GM12801 (cell line): ENCODE measurements around the gene TOP3B.

Experiments used
- CTCF ChIP-seq: IDR thresholded peaks from one replicate; pipeline ENCODE4 v1.5.1; 2011; ENCODE audit warnings: control low read depth; ENCODE audit not compliant: insufficient read length; ENCODE audit errors: extremely low read depth

TOP3B gene

GRCh38 chr22:21931056-21931455, 51.5 kb downstream of the TOP3B start:
- TF ChIP-seq CTCF: no peak

DNA sequence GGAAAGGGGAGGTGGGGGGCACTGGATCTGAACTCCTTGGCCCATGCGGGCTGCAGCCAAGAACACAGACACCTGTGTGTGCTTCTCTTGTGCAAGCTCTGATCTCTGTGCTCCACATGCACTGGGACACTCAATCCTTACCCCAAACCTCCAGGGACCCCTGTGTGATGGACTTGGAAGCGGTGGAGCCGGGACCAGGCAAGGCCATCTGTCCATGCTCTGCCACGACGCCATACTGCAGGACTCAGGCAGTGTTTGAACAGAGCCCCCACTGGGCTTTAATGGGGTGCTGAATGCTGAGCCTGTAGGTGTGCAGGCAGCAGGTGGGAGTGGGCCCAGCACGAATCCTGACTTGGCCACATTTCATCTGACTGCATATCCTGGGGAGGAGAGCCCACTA, 53.3 kb downstream of the TOP3B start:
- TF ChIP-seq CTCF: no peak

GRCh38 chr22:21928048-21928447, 54.5 kb downstream of the TOP3B start:
- no peak for TF ChIP-seq CTCF

DNA sequence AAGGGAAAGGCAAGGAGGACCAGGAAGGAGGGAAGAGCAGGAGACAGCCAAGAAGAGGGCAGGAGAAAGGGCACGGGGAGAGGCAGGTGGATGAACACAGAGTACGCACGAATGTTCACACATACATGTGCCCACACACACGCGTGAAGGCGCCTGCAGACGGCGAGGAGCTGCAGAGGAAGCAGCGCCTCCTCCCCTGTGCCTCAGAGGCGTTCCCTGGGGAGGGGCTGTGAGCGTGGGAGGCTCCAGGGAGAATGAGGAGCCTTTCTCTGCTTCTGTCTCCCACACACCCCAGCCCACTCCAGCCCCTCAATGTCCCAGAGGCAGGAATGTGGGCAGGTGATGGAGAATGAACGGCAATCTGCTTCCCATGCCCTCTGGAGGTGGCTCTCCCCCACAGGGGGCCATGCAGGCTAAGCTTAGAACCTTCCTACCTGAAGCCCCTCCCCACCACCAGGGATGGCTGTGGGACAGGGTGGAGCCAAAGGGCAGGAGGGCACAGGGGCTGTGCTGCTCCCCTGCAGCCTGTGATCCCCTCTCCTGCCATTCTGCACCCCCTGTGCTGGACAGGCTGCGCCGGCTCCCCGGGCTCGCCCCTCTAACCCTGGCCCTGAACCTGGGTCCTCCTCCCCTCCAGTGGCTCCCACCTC, 55.3 kb downstream of the TOP3B start:
- TF ChIP-seq CTCF: no peak

DNA sequence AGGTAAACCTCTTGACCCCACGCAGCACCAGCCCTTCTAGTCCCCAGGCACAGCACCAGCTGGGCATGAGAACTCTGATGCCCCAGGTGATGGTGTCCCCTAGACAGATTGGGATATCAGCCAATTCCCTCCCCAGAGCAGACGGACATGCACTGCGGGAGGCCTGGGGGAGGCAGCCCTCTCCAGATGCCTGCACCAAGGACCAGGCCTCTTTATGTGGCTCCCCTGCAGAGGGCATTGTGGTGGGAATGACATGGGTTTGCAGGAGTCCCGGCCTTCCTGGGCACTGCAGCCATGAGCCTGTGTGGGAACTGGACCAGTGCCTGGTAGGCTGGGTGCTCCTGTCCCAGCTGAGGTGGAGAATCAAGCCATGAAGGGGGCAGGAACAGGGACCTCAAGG, 55.9 kb downstream of the TOP3B start:
- TF ChIP-seq CTCF: no peak

- TF ChIP-seq CTCF: no peak
These were observed 59.4 kb downstream of the TOP3B start for GRCh38 chr22:21923163-21923561.

DNA sequence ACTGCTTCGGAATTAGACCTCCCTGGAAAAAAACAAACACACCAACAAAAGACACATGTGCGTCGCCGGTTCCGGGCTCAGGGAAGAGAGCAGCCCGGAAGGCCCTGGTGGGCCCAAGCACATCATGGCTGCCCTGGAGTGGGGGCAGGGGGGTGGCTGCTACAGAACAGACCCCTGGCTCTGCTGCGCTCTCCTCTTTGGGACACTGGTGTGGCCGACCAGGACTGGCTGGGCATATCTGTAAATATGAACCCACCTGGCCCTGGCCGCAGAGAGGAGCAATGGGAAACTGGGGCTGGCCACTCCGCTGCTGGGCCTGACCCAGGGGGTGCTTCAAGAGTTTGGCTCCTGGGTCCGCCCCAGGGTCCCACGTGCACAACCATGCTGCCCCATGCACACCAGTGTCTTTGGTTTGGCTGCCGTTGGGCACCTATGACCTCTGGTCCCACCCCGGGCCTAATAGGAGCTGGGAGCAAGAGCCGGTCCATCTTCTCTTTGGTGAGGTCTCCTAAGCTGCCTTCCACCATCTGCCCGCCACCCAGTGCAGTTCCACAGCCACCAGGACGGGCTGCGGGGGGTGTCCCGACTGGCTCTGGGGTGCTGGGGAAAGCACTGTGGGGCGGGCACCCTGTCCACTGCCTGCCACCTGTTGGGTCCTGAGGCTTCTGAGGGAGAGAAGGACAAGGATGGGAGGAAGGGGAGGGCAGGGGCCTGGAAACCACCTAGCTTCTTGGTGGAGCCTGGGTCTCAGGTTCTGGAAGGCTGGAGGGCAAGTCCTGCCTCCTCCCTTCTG, 60.0 kb downstream of the TOP3B start:
- no peak for TF ChIP-seq CTCF
